Activated naive CD8-positive, alpha-beta T cell treated with anti-CD3 and anti-CD28 coated beads, Interleukin-2, amount 50 U/mL, for 16 hours (primary cell): ENCODE data around the gene VARS2.
"Not testable (repeated sequence)": the region's sequence is repeated elsewhere in the genome, so short reads cannot be mapped to it uniquely, and the experiment has no call there.

ENCODE experiments used
- DNase-seq: peaks from one replicate; pipeline ENCODE4 v3.0.0-alpha.2; 2020; ENCODE audit warnings: low read depth, low spot score

VARS2 gene

DNA sequence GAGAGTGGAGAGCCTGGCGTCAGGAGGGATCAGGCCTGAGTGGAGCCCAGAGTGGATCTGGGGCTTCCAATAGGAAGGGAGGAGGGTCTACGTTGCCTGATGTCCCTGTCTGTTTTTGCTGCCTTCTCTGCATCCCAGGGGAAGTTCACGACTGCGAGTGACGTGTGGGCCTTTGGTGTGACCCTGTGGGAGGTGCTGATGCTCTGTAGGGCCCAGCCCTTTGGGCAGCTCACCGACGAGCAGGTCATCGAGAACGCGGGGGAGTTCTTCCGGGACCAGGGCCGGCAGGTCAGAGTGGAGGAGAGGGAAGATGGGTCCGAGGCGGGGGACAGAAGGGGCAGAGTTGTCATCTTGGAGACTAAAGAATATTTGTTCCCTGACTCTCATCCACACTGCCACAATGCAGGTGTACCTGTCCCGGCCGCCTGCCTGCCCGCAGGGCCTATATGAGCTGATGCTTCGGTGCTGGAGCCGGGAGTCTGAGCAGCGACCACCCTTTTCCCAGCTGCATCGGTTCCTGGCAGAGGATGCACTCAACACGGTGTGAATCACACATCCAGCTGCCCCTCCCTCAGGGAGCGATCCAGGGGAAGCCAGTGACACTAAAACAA lies 15.2 kb upstream of the VARS2 start:
- no peak for DNase-seq

DNA sequence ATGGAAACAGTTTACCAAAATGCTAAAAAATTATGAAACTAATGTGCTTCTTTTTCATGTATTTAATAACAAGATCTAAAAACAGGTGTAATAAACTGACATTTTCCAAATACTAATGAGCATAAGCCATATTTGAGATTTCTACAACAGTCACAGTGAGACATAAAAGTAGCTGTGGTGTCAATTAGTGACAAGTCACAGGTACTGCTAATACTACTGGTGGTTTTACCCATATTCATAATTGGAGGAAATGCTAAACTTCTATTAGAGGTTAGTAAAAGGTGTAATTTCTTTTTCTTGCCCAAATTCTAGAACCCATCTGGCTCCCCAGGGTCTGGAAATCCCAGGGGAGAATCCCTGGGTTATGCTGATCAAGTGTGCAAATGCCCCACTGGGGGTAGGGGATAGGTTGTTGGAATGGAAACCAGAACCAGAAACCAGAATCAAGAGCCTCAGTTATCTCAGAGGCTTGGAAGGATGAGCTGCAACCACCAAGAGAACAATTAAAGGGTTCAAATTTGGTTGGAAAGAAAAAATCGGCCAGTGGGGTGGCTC lies 13.1 kb upstream of the VARS2 start:
- DNase-seq: no peak

GRCh38 chr6:30901436-30901835 lies 12.6 kb upstream of the VARS2 start:
- DNase-seq: no peak

DNA sequence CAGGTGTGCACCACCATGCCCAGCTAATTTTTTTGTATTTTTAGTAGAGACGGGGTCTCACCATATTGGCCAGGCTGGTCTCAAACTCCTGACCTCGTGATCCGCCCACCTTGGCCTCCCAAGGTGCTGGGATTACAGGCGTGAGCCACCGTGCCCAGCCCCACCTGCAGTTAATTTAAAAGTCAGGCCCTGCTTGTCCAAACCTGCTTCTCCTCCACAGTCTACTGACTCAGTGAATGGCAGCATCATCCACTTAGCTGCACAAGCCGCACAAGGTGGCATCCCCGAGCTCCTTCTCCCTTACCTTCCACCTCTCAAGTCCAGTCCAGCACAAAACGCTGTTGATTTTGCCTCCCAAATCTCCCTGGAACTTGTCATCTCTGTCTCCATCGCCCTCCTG lies 11.8 kb upstream of the VARS2 start:
- DNase-seq: not testable (repeated sequence)

DNA sequence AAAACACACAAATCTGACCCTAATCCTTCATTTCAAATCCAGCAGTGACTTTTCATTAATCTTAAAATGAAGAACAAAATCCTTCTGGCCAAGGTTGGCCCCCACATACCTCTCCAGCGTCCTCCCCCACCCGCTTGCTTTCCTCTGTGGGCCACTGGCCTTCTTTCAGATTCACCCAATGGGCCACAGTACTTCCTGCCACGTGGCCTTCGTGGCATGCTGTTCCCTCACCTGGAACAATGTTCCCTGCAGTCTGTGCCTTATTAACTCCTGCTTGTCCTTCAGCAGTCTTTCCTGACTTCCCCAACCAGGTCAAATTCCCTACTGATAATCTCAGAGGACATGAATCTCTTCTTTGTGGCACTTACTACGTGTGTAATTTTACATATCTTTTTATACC lies 11.3 kb upstream of the VARS2 start:
- no peak for DNase-seq

- DNase-seq: no peak
Observed at GRCh38 chr6:30903236-30903635, 10.8 kb upstream of the VARS2 start.

- DNase-seq: not testable (repeated sequence)
Observed at GRCh38 chr6:30907290-30907757, 6.7 kb upstream of the VARS2 start.

GRCh38 chr6:30907758-30908591 lies 6.1 kb upstream of the VARS2 start, which contains the start of gene GTF2H4:
TSS of gene GTF2H4 (plus strand) at chr6:30908207.
- peak; percentile 88 for DNase-seq

DNA sequence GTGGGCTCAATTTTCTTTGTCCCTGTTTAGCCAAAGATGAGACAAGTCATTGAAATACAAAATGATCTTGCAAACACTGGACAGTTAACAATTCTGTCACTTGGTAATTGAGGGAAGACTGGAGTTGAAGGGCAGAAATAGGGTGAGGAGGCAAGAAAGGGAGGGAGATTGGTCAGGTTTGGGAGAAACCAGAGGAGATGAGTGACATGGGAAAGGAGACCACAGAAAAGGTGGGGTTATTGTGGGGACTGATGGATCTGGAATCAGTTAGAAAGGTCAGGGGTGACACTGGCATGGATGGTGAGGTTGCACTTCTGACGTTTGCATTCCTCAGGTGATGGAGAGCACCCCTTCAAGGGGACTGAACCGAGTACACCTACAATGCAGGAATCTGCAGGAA lies 5.3 kb upstream of the VARS2 start:
- DNase-seq: no peak

DNA sequence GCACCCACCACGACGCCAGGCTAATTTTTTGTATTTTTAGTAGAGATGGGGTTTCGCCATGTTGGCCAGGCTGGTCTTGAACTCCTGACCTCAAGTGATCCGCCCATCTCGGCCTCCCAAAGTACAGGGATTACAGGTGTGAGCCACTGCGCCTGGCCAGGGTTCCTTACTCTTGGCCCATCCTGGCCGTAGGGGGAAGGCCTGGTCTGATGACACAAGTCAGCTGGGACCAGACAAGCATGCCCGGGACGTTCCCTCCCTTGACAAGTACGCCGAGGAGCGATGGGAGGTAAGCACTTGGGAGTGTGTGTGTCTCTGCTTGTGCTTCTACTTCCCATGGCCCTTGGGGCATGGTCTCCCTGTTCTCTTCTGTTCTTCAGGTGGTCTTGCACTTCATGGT lies 3.6 kb upstream of the VARS2 start:
- DNase-seq: not testable (repeated sequence)

DNA sequence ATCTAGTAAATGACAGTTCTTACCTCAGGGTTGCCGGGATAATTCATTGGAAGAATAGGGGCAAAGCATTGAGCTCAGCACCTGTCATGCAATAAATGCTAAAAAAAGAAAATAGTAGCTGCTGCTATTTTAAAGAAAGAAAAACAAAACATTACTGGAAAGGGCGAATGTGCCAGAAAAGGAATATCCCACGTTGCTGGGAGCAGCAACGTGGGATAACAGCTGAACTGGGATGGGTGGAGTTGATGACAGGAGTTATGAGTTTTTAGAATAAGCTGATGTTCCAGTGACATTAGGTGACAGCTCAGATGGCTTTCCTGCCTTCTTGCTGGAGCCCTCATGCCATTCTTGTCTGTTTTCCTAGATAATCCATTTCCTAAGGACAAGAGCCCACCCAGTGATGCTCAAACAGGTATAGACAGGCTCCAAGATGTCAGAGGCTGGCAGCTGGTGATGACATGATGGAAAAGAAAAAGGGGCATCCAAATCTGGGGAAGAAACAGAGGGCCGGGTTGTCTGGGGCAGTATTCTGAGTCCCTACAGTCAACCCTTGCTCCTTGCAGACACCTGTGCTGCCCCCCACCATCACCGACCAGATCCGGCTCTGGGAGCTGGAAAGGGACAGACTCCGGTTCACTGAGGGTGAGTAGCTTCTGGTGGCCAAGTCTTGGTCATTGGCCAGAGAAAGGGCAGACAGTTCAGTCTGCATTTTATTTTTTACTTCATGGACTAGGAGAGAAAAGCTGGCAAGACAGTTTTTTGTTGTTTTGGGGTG lies 1.1 kb upstream of the VARS2 start:
- no peak for DNase-seq

DNA sequence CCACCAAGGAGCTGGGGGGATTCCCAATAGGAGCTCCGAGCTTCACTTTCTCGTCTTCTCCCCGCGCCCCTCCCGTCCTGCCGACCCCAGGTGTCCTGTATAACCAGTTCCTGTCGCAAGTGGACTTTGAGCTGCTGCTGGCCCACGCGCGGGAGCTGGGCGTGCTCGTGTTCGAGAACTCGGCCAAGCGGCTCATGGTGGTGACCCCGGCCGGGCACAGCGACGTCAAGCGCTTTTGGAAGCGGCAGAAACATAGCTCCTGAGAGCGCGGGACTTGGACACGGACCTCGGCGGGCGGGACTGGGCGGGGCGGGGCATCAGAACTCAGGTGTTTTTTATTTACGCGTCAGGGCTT lies 340 bp upstream of the VARS2 start:
- DNase-seq: no peak

- DNase-seq: no peak
Observed at GRCh38 chr6:30914854-30915590, 984 bp downstream of the VARS2 start.

DNA sequence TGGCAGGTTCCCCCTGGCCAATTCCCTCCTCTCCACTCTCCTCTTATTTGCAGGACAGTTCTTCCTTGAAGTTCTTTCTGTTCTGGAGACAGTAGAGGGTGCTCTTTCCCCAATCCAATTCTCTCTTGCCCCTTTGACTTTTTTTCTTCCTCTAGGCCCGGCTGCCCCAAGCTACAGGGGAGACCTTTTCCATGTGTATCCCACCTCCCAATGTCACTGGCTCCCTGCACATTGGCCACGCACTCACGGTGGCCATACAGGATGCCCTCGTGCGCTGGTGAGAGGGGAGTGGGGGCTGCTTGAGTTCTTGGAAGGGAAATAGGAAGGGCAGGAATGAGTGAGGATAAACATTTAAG lies 1.5 kb downstream of the VARS2 start:
- no peak for DNase-seq

DNA sequence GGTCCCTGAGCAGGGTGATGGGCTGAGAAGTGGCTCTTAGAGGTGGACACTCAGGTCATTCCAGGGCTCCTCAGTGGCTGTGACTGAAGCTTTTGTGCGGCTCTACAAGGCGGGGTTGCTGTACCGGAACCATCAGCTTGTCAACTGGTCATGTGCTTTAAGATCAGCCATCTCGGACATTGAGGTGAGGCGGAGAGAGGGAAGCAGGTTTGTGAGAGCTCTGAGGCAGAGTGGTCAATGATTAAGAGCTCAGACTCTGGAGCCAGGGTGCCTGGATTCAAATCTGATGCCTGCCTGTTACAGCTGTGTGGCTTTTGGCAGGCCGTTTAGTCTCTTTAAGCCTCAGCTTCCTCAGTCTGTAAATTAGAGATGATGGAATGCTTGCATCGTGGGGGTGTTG lies 3.0 kb downstream of the VARS2 start:
- no peak for DNase-seq

DNA sequence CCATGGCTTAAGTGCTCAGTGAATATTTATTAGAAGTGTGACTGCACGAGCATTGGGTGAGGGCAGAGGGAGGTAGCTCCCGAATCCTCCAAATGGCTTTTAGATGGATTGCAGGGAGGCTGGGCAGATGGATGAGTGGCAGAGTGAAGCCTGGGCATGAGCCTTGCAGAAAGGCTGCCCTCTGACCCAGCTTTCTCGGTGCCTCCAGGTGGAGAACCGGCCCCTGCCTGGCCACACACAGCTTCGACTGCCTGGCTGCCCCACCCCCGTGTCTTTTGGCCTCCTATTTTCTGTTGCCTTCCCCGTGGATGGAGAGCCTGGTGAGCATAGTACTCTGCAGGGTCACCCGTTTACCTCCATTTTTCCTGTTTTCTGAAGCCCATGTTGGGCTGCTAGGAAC lies 3.4 kb downstream of the VARS2 start:
- no peak for DNase-seq

DNA sequence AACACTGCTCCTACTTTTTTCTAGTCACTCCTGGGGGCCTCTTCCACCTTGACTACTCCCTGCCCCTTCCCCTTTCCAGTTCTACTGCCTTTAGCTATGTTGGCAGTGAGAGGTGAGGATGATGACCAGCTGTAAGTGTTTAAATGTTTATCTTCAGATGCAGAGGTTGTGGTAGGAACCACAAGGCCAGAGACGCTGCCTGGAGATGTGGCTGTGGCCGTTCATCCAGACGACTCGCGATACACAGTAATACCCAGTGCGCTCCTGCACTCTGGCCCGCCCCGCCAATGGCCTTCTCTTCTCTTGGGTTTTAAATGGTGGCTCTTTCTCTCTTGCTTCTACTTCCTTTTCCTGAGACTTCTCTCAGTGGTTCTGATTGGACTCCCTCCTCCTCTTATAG lies 4.6 kb downstream of the VARS2 start:
- no peak for DNase-seq

DNA sequence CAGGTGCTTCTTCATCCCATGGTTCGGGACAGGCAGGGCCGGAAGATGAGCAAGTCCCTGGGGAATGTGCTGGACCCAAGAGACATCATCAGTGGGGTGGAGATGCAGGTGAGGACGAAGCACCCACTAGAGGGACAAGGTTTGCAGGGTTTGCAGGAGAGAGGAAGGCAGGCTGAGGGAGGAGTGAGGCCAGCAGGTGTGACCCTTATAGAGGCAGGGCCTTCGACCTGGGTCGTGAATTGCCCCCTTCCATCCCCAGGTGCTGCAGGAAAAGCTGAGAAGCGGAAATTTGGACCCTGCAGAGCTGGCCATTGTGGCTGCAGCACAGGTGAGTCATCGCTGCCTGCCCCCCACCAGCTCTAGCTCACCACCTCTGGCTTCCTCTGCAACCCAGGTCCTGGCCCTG lies 8.4 kb downstream of the VARS2 start:
- DNase-seq: no peak

DNA sequence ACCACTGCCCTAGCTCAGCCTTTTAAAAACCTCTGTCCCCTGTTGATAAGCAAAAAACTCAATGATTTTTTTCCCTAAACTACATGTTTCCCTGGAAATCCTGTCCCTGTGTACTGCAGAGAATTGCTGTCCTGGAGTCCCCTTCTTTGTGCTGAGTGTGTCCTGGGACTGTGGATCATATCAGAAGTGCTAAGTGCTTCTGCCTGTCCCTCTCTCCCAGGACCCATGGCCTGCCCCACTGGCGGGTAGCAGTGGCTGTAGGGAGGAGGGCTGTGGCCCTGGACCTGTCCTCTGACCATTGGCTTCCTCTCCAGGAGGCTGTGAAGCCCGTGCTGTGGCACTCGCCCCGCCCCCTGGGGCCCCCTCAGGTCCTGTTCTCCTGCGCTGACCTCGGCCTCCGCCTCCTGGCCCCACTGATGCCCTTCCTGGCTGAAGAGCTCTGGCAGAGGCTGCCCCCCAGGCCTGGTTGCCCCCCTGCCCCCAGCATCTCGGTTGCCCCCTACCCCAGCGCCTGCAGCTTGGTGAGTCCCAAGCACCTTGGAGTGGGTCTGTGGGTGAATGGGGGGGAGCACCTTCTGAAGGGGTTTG lies 10.1 kb downstream of the VARS2 start:
- DNase-seq: not testable (repeated sequence)

DNA sequence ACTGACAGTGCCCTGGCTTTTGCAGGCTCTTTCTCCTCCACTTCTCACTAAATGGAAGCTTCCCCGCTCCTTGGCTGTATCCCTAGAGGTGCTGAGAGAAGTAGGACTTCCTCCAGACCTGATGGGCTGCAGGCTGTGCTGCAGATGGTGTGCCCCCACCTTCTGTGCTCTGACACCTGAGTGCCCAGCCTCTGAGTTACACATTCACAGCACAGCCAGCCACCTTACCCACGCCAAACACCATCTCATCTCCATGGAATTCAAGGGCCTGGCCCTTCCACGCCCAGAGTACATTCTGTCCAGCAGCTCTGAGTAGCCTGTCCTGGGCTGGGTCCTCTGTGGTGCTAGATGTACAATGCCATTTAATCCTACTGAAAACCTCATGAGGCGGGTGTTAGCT lies 12.6 kb downstream of the VARS2 start:
- DNase-seq: no peak

- not testable (repeated sequence) for DNase-seq
Observed at GRCh38 chr6:30927080-30927479, 13.0 kb downstream of the VARS2 start.
